DMS53 (cell line): ENCODE results near the gene JMJD4.

Source experiments
- DNase-seq: peaks from one replicate; lab custom pipeline; 2025; lab: John Stamatoyannopoulos, UW

JMJD4 gene

DNA sequence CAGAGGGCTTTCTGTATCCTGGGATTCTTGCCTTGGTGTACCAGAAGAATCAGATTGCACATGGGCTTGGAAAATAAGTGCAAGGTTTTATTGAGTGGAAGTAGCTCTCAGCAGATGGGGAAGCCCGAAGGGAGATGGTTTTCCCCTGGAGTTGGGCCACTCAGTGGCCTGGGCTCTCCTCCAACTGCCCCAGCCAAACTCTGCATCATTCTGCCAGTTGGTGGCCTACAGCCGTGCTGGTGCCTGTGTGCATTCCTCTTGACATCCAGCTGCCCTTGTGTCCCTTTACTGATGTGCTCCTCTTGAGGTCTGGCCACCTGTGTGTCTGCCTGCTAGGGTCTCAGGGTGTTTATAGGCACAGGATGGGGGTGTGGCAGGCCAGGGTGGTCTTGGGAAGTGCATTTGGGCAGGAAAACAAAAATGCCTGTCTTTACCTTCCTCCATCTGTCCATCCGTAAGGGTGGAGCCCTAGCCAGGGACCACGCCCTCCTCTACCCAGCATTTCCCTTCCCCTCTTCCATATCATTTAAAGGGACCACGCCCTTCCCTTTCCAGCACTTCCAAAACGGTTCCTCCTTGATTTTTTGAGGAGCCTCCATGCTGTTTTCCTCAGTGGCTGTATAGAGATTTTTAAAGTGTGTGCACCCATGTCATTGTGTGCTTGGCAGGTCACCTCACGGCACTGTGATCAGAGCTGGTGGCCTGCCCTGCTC is 19.1 kb upstream of the JMJD4 start:
- no peak for DNase-seq

DNA sequence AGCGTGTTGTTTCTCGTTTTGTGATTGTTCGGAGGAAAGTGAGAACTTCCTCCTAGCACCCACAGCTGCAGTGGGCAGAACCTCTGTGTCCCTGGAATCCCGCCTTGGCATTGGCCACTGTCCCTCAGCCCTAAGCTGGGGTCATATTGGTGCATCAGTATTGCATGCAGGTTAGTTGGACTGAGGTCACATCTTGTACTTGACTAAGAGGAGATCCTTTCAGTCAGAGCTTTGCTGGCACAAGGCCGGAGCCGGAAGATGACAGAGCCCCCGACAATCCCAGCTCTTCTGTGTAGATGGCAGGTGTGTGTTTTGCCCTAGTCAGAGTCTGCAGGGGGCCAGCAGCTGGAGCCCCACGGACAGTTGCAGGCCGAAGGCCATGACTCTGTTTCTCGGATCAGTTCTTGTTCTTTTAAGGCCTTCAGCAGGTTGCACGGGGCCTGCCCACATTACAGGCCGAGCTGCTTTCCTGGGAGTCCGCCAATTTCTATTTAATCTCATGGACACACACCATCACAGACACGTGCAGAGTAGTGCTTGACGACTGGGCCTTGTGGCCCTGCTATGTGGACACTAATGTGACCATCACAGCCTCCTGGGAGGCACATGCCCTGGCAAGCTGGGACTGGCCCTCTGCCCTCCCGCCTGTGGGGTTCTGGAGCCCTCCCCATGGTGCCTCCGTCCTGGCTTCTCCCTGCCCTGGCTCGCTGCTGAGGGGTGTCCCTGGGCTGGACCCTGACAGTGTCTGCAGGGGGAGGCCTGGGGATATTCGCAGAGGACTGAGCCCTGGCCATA is 15.0 kb upstream of the JMJD4 start:
- no peak for DNase-seq

DNA sequence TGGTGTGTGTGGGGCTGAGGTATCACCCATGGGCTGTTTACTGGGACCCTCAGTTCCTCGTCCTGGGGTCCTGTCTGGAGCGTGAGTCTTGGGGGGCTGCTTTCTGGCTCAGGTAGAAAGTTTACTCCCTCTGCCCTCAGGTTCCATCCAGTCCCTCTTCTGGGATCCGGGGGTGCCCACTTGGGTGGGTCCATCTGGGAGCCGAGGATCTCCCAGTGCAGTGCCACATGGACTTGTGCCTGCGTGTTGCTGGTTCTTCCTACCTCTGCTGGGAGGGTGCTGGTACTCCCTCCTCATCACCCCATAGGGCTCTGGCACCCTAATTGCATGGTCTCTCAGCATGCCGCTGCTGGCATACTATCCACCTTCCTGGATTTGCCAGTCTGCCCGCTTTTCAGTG is 14.1 kb upstream of the JMJD4 start:
- DNase-seq = no peak

DNA sequence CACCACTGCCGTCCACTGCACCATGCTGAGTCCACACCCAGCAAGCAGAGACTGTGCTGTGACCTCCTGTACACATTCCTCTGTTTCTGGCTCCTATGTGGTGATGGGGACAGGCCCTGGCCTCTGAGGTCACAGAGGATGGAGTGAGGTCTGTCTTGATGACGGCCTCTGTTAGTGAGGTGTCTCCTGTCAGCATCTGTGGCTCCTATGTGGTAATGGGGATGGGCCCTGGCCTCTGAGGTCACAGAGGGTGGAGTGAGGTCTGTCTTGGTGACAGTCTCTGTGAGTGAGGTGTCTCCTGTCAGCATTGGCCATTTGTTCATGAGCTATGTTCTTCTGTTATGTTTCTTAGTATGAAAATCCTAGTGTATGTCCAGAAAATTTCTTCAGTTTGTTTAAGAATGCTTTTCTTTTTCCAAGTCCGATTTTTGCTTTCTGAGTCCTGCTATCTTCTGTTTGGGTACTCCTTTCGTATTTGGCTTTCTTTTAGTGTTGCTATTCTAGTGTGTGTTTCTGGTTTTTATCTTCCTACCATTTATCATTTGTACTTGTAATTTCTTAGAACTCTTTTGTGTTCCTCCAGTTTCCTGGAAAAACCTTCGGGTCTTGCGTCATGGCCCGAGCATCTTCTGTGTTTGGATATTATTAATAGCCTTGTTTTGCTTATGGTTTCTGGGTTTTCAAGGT is 13.5 kb upstream of the JMJD4 start:
- no peak for DNase-seq

DNA sequence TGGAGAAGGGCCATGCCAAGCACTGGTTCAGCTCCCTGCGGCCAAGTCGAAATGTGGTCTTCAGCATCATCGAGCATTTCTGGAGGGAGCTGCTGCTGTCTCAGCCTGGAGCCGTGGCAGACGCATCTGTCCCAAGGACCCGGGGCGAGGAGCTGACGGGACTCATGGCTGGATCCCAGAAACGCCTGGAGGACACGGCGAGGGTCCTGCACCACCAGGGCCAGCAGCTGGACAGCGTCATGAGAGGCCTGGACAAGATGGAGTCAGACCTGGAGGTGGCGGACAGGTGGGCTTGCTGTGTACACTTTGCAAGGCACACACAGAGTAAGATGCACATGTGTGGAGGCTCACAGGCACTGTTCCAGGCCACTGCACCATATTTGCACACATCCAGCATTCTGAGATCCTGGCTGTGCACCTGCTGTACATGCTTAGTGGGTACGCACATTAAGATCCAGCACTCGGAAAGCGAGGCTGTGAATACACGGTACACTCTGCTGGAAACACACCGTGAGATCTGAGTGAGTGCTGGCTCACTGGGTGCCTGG is 12.9 kb upstream of the JMJD4 start:
- DNase-seq = no peak

DNA sequence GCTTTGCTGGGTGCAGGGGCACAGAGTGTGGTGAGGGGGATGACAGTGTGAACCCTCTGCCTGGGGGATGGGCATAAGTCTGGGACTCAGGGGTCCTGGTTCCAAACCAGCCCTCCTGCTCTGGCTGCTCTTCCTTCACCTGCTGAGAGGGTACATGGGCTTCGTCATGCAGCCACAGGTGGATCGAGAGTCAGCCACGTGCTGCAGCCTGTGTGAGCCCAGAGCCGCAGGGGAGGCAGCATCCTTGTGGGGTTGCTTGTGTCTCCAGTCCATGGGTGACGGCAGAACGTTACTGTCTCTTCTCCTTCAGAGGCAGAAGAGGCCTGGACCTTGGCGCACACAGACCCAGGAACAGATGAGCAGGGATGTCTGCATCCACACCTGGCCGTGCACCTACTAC is 12.3 kb upstream of the JMJD4 start:
- DNase-seq = no peak

DNA sequence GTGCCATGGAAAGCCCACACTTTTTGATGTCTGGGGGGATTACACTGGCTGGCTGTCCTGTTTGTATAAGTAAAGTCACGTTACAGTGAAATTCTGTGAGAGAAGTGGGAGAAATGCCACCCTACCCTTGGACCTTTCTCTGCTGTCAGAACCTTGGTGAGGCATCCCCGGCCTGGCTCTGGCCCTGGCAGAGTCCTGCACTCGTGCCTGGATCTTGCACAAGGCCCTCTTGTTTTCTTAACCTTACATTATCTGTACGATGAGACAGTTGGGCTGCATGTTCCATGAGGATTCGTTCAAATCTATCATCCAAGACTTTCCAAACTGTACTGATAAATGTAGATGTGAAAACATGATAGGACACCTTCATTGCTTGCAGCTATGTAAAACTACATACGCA is 11.6 kb upstream of the JMJD4 start:
- no peak for DNase-seq

DNA sequence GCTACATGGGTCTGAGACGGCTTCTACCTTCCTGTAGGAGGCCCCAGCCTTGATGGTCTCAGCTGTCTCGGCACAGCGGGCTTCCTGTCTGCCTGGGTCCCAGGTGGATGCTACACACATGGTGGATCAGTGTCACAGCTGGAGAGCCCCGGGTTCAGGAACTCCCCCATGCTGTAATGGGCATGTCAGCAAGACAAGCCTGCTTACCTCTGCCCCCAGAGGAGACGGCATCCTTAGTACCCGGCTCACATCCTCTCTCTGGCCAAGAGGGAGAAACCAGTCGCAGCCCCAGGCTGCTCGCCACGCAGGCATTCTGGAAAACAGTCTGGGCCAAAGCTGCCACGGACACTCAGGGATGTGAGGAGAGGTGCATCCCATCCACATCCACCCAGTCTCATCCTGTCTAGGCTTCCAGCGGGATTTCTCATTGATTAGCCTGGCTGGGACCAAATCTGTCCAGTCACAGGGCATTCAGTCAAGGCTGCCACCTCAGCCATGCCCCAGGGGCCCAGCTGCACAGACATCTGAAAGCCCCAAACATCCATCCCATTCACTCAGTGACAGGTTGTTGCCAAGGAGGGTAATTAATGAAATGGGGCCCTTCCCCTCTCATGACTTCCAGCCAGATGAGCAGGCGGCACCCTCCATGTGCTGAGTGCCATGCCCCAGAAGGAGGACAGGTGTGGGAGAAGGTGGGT is 10.6 kb upstream of the JMJD4 start:
- DNase-seq = no peak

DNA sequence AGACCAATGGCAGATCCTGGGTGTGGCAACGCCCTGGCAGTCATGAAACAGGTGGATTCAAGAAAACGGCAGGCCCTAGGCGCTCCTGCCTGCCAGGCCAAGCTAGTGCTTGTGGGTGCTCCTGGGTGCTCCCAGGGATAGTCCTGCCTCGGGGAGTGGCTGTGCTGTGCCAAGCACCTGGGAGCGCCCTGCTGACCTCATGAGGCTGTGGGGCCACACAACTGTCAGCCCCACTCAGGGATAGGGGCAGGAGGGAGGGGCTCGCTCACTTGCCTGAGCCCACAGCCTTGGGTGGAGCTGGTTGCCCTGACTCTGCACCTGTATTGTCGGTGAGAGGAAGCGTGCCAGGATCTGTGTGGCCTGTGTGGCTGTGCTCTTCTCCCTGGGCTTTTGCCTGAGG is 9.6 kb upstream of the JMJD4 start:
- DNase-seq = no peak

DNA sequence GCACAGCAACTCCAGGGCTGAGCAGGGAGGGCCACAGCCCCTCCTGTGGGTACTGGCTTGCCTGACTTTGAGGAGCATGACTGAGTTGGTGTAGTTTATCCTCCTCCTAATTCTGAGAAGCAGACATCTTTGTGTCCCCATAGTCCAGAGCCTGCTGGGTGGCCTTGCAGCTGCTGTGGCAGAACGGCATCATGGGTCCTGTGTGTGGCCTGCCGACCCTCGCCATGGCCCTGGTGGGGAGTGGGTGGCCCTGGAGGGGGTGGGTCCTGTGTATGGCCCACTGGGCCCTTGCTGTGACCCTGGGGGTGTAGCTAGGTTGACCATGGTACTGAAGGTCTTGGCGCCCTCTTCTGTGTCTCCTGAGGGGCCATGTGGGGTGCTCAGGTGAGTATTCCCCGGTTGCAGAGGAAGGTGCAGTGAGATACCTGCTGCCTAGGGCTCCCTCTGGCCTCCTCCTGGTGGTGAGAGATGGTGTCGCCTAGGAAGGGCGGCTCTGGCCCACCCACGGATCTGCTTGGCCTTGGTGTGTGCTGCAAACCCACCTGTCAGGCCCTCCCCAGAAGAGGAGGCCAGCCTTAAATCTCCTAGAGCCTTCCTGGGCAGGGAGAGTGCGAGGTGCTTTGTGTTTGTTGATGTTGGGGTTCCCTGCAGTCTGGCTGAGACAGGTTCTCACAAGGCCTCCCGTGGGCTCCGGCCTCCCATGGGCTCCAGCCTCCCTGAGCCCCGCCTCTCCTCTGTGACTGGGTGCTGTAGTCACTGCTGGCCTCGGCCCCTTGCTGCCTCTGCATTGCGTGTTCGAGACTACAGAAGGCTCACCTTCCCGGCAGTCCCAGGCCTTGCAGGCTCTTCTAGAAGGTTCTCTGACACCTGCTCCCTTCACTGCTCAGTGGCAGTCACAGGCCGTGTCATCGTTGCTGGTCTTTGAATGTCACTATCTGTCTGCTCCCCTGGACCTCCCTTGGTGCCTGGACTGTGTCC is 7.9 kb upstream of the JMJD4 start:
- no peak for DNase-seq

DNA sequence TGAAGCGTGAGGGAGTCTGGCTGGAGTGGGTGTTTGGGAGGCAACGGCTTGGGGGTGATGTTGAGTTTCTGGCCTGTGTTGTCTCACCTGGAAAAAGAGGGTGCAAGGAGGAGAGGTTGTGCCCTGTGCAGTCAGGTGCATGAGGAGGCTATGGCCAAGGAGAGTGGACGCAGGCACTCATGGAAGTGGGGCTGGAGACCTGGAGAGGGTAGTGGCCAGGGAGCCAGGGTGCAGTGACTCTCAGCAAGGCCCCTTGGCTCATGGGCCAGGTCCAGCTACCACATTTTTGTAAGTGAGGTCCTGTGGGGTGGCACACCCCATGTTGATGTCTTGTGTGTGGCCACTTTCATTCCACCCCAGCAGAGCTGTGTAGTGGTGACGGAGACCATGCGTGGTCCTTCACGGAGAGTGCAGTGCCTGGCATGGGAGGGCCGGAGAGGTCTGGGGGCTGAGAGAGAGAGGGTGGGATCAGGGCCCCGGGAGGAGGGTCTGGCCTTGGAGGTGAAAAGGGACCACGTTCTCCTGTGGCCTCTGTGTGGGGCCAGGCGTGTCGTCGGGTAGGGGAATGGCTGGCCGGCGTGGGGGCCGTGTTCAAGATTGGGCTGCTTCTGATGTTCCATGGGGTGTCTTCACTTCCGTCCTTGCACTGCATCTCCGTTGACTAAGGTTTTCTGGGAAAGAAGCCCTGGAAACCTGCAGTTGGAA is 6.2 kb upstream of the JMJD4 start:
- no peak for DNase-seq

DNA sequence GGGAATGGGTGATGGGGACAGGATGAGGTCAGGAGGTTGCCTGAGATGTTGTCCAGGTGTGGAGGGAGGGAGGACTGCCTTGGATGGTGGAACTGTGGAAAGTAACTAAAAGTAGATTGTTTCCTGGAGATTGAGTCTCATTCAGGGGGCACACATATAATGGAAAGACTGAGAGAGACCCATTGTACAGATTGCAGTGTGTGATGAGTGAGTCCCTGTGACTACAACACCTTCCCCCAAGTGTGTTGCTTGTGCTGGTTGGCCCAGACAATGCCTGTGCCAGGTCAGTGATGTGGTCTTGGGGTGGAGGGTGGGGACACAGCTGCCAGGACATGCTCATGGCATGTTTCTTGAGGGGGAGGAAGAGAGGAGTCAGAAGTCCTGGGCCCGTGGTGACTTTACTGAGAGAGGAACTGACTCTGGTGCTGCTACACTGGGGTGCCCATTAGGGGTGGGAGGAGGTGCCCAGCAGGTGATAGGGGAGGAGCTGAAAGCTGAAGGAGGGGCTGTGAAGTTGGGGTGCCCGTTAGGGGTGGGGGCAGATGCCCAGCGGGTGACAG is 5.4 kb upstream of the JMJD4 start:
- no peak for DNase-seq

DNA sequence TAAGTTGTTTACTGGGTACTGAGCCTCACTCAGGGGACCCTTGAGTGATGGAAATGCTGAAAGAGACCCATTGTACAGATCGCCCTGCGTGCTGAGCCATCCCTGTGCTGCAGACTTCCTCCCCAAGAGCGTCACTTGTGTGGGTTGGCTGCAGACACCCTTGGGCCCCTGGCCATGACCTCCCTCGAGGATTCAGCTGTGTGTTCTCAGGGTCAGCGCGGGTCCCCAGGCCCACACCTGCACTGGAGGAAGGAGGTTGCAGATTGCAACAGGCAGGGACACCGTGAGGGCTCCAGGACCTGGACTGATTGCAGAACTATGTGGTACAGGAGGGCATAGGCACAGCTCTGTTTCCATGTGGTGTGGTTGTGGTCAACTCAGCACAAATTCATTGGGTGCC is 4.5 kb upstream of the JMJD4 start:
- no peak for DNase-seq

DNA sequence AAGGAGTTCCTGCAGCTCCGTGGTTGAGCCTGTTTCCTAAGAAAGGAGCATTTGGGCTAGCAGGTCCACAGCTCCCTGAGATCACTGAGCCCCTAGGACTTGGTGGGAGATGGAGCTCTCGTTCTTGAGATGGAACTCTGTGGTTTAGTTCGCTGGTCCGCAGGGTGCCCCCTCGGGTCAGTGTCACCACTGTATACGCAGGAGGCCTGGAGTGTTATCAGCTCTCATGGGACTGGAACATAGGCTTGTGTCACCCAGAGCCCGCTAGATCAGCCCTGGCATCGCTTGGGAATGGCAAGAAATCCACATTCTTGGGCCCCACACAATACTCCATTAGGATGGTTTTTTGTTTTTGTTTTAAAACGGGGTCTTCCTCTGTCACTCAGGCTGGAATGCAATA is 3.7 kb upstream of the JMJD4 start:
- no peak for DNase-seq

DNA sequence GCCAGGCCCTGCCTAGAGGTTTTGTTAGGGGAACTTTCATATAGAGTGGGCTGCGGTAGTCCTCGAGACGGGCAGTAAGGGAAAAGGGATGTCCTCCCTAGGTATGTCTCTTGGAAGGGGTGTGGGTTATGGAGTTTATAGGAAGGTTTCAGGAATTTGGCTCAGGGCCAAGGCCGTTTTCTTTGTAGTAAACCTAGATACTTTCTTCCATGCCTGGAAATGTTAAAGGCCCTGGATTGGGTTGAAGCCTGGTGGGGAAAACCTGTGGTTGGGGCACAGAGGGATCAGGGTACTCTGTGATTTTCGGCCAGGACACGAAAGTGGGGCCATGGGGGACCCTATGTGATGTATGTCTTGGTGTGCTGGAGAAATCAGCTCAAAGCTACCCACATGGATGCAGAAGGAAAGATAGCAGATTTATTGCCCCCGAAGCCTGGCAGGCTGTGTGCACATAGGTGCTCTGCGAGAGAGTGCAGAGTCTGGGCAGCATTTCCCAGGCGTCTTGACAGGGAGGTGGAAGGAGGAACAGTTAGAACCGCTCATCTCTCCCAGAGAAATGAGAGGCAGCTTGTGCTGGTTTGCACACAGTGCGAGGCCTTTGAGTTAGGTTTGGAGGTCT is 1.8 kb upstream of the JMJD4 start:
- no peak for DNase-seq

DNA sequence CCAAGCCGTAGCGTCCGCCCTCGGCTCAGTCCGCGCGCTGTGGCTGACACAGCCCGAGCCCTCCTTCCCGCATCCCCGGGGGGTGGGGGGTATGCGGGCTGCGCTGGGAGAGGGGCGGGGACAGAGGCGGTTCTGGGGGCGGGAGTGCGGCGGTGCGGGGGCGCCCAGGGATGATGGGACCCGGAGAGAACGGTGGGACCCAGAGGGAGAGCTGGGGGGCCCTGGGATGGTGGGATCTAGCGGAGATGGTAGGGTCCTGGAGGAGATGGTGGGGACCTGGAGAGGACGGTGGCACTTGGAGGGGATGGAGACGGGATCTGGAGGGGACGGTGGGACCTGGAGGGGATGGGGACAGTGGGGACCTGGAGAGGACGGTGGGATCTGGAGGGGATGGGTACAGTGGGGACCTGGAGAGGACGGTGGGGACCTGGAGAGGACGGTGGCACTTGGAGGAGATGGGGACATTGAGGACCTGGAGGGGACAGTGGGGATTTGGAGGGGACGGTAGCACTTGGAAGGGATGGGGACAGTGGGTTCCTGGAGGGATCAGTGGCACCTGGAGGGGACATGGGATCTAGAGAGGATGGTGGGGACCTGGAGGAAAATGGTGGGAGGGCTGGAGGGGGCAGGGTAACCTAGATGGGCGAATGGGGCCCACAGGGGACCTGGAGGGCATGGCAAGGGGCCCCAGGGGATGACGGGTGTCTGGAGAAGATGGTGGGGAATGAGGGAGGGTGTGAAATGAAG is 610 bp upstream of the JMJD4 start:
- DNase-seq = peak; percentile 32

DNA sequence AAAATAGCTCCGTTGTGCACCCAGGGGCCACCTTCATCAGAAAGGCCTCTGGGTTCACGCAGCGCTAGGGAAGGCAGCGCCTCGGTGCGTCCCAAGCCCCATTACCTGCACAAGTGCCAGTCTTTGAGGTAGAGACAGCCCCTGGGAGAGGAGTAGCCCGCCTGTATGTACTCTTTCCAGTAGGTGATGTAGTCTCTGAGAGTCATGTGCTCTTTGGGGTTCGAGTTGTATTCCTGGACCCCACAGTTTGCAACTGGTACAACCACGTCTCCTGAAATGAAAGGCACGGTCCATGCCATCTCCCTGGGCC is 601 bp downstream of the JMJD4 start:
- DNase-seq = peak; percentile 56

DNA sequence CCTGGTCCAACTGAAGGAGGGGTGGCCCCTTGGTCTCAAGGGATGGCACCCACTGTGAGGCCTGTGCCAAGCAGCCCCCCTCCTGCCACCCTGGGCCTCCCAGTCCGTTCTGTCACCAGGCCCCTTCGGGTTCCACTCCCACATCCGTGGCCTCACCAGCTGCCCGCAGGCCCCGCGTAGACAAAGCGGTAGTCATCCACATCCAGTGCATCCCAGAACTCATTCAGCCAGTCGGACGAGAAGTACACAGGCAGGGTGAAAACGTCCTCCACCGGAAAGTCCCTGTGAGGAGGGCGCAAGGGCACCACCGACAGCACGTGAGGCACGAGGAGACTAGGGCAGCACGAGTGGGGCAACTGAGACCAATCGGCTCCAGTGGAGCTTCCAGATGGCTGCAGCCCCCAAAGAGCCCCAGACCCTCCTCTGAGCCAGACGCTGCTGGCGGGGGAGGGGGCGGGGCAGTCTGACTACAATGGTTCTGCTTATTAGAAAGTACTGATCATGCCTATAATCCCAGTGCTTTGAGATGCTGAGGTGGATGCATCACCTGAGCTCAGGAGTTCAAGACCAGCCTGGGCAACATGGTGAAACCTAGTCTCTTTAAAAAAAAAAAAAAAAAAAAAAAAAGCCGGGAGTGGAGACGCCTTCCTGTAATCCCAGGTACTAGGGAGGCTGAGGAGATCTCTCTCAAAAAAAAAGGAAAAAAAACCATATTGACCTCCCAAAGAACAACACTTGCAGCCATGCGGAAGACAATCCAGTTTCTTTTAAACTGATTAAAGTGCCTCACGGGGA is 1.2 kb downstream of the JMJD4 start:
- peak; percentile 31 for DNase-seq
